Lung (tissue), 12 donors: ENCODE data around the gene SIK3. TPM values are rescaled to one million over a fixed set of nuclear protein-coding genes. Genes with fewer than 3 reads are reported as not detected.

ENCODE experiments used
- ATAC-seq: fragments of 200-7000 bp; cut with Tn5 transposase; one replicate; pipeline ENCODE4 v1.9.1; 2020; ENCODE audit warnings: moderate number of reproducible peaks; ENCODE audit not compliant: insufficient read depth, low FRiP score
- DNase-seq, 3 donors: peaks; one replicate each; pipeline ENCODE4 v3.0.0-alpha.2; 2013 to 2017
- H3K27ac ChIP-seq, 2 donors: one replicate each; pipeline ENCODE4 v1.5.1; 2013; ENCODE audit warnings: mild to moderate bottlenecking in 2 of 2, moderate library complexity in 2 of 2, control low read depth in 1 of 2, inconsistent platforms in 1 of 2, low read depth in 1 of 2, low read length in 1 of 2
- H3K27me3 ChIP-seq, 3 donors: one replicate each; pipeline ENCODE4 v1.5.1; 2013; ENCODE audit warnings: low read length in 2 of 3; ENCODE audit not compliant: control insufficient read depth in 3 of 3, insufficient read depth in 3 of 3
- H3K36me3 ChIP-seq, 4 donors: one replicate each; pipeline ENCODE4 v1.5.1; 2013; ENCODE audit warnings: low read length in 4 of 4, mild to moderate bottlenecking in 1 of 4, moderate library complexity in 1 of 4; ENCODE audit not compliant: control insufficient read depth in 4 of 4, insufficient read depth in 4 of 4
- H3K4me1 ChIP-seq, 5 donors: one replicate each; pipeline ENCODE4 v1.5.1; 2013; ENCODE audit warnings: low read length in 5 of 5, mild to moderate bottlenecking in 2 of 5, moderate library complexity in 1 of 5; ENCODE audit not compliant: control insufficient read depth in 5 of 5, insufficient read depth in 5 of 5
- H3K4me3 ChIP-seq: one replicate; pipeline ENCODE4 v1.5.1; 2013; ENCODE audit warnings: mild to moderate bottlenecking, control low read depth, moderate library complexity
- H3K9ac ChIP-seq, 2 donors: one replicate each; pipeline ENCODE4 v1.5.1; 2013; ENCODE audit warnings: low read length in 2 of 2, control low read depth in 1 of 2; ENCODE audit not compliant: insufficient read depth in 1 of 2
- H3K9me3 ChIP-seq, 4 donors: one replicate each; pipeline ENCODE4 v1.5.1; 2013; ENCODE audit warnings: low read length in 3 of 4, mild to moderate bottlenecking in 1 of 4, moderate library complexity in 1 of 4; ENCODE audit not compliant: control insufficient read depth in 4 of 4, insufficient read depth in 3 of 4
- CTCF ChIP-seq: IDR thresholded peaks from 2 replicates; pipeline ENCODE4 v1.5.1; 2012; ENCODE audit warnings: mild to moderate bottlenecking; ENCODE audit errors: control extremely low read depth, extremely low read depth
- WGBS, 2 donors: extraction: QIAGEN DNeasy Blood & Tissue Kit; methylation state at CpG; one replicate each; pipeline ENCODE4 v1.1.7; 2013; 5-methylcytosine and 5-hydroxymethylcytosine counted together
- polyA plus RNA-seq, 2 donors: library from polyadenylated mRNA; stranded (reverse); fragments of 200-250 nt; gene quantifications; one replicate each; pipeline ENCODE4 v1.2.1, GENCODE V29; 2013
- total RNA-seq, 2 donors: library from RNA; depleted of rRNA in 1 of 2; stranded (reverse); fragments of >200 nt in 1 of 2; gene quantifications; one replicate each; pipeline ENCODE4 v1.2.1, GENCODE V29; 2014 to 2021
- donor health status: control.
- donor health status: control.
- donor health status: Bipolar disorder and iron deficiency.
- donor health status: healthy.
- donor health status: DM: yes; HTN: yes; CAD: no.

The SIK3 gene
- total and polyA plus RNA-seq, 4 donors: 9.0 to 43.4 (median 29.6) TPM

GRCh38 chr11:116917632-116918031 lies 180.6 kb downstream of the SIK3 start:
- Histone ChIP-seq H3K9ac (no peak overlapping the region), H3K9me3 (no peaks in the 10 kb centered on the region), H3K36me3 (peaks cover 0 to 3% (median 0%) of the 10 kb centered on the region in 4 donors), H3K4me1 (peaks cover 0 to 13% (median 0%) of the 10 kb centered on the region in 5 donors), H3K4me3 (no peak overlapping the region), H3K27ac (no peak overlapping the region), H3K27me3 (no peaks in the 10 kb centered on the region)
- no peak for TF ChIP-seq CTCF
- WGBS, 2 donors: 73 to 93% methylated on average over 5 of the region's 5 CpGs
- ATAC-seq: no peak
- no peak for DNase-seq

- H3K27ac ChIP-seq: no peak overlapping the region
- H3K36me3 ChIP-seq: no peaks in the 10 kb centered on the region
- TF ChIP-seq CTCF: no peak
- no peak overlapping the region for H3K4me3 ChIP-seq
- 97 to 98% methylated on average over 12 of the region's 12 CpGs for WGBS, 2 donors
- no peak overlapping the region for H3K9ac ChIP-seq
- ATAC-seq (no peak), DNase-seq (no peak)
- no peaks in the 10 kb centered on the region for H3K9me3 ChIP-seq
- peaks cover 0 to 18% (median 0%) of the 10 kb centered on the region in 5 donors for H3K4me1 ChIP-seq
- H3K27me3 ChIP-seq: no peaks in the 10 kb centered on the region
Measured at GRCh38 chr11:116916886-116917285, 181.3 kb downstream of the SIK3 start.

- no peak for DNase-seq
- TF ChIP-seq CTCF: no peak
- ATAC-seq: no peak
- Histone ChIP-seq H3K27ac (no peak overlapping the region), H3K27me3 (no peaks in the 10 kb centered on the region), H3K9ac (no peak overlapping the region), H3K4me1 (peaks cover 0 to 18% (median 0%) of the 10 kb centered on the region in 5 donors), H3K9me3 (no peaks in the 10 kb centered on the region), H3K4me3 (no peak overlapping the region), H3K36me3 (no peaks in the 10 kb centered on the region)
- WGBS, 2 donors: 98 to 99% methylated on average over 2 of the region's 2 CpGs
Measured at GRCh38 chr11:116916052-116916451, 182.2 kb downstream of the SIK3 start.

- H3K9me3 ChIP-seq: no peaks in the 10 kb centered on the region
- TF ChIP-seq CTCF: no peak
- DNase-seq: peak in 2 of 3 donors; percentile 76 to 87
- no peaks in the 10 kb centered on the region for H3K27me3 ChIP-seq
- ATAC-seq: peak; percentile 58
- no peak overlapping the region for H3K9ac ChIP-seq
- peaks cover 0 to 18% (median 0%) of the 10 kb centered on the region in 5 donors for H3K4me1 ChIP-seq
- no peaks in the 10 kb centered on the region for H3K36me3 ChIP-seq
- no peak overlapping the region for H3K4me3 ChIP-seq
- H3K27ac ChIP-seq: no peak overlapping the region
Measured at GRCh38 chr11:116913000-116913399, 185.2 kb downstream of the SIK3 start.
